Left renal pelvis (tissue), 4 donors: ENCODE measurements around the gene NPY5R. TPM values are rescaled to one million over a fixed set of nuclear protein-coding genes. Genes with fewer than 3 reads are reported as not detected.

Source experiments
- DNase-seq, 4 donors: peaks; one replicate each; pipeline ENCODE4 v3.0.0-alpha.2; 2013; ENCODE audit warnings: low read depth in 4 of 4, low spot score in 3 of 4
- polyA plus RNA-seq, 4 donors: library from polyadenylated mRNA; unstranded; fragments of 120-200 nt; gene quantifications; one replicate each; pipeline ENCODE4 v1.2.1, GENCODE V29; 2013; ENCODE audit not compliant: insufficient read length in 4 of 4

The NPY5R gene
- polyA plus RNA-seq, 4 donors, result 0.64 to 6.1 (median 5.2) TPM

GRCh38 chr4:163384434-163384833, 40.7 kb downstream of the NPY5R start:
- DNase-seq, result no peak

GRCh38 chr4:163384926-163385325, 41.2 kb downstream of the NPY5R start:
- no peak for DNase-seq

GRCh38 chr4:163385466-163385865, 41.8 kb downstream of the NPY5R start:
- DNase-seq, result no peak

- no peak for DNase-seq
Measured at GRCh38 chr4:163391756-163392155, 48.1 kb downstream of the NPY5R start.

- no peak for DNase-seq
Measured at GRCh38 chr4:163392328-163392727, 48.6 kb downstream of the NPY5R start.

- DNase-seq, result no peak
Measured at GRCh38 chr4:163393471-163393870, 49.8 kb downstream of the NPY5R start.

GRCh38 chr4:163395055-163395454, 51.4 kb downstream of the NPY5R start:
- no peak for DNase-seq

GRCh38 chr4:163395758-163396157, 52.1 kb downstream of the NPY5R start:
- no peak for DNase-seq

- DNase-seq, result no peak
Measured at GRCh38 chr4:163398238-163398637, 54.5 kb downstream of the NPY5R start.

GRCh38 chr4:163400911-163401310, 57.2 kb downstream of the NPY5R start:
- DNase-seq, result no peak

Other genes with a start within 250 kb of the NPY5R start
- 10 to 100 TPM; 19.8 to 28.3 (median 25.1) TPM for gene NAF1, start 177.0 kb upstream of the NPY5R start, polyA plus RNA-seq
- 10 to 100 TPM in 3 of 4 donors, 1 to 10 TPM in 1; 3.0 to 26.8 (median 21.3) TPM for gene NPY1R, start 11.3 kb upstream of the NPY5R start, polyA plus RNA-seq
- gene TKTL2, start 129.9 kb downstream of the NPY5R start, polyA plus RNA-seq, result not detected
- gene TMA16, start 150.8 kb downstream of the NPY5R start, polyA plus RNA-seq, result 10 to 100 TPM; 36.2 to 42.1 (median 38.7) TPM